A549 (cell line): ENCODE data around the gene FLRT3. TPM values are rescaled to one million over a fixed set of nuclear protein-coding genes. Genes with fewer than 3 reads are reported as not detected.
A peak's percentile ranks its signal among the peaks of the same experiment; 100 is the strongest.

Experiments used
- ATAC-seq, 2 experiments: fragments of 200-7000 bp in 1 of 2; fragments of >200 bp in 1 of 2; cut with Nextera tagmentation in 1 of 2; cut with Tn5 transposase in 1 of 2; 3 replicates each; pipeline versions ENCODE4 v1.8.0 to v1.9.1; 2018 to 2020; ENCODE audit warnings: mild to moderate bottlenecking in 1 of 2, moderate library complexity in 1 of 2
- CTCF ChIA-PET: fragments of 300-600 bp; sonication (Branson Sonifier 250); formaldehyde crosslinking; extraction: SDS; loops from one replicate; lab custom pipeline; 2021; ENCODE audit warnings: antibody characterized with exemption, inconsistent platforms; lab: Yijun Ruan, JAX
- POLR2A ChIA-PET: fragments of 350-600 bp; formaldehyde crosslinking; extraction: SDS; loops from one replicate; lab custom pipeline; 2021; ENCODE audit warnings: antibody characterized with exemption, inconsistent platforms; lab: Yijun Ruan, JAX
- DNase-seq, 2 experiments: peaks; one replicate each; pipeline versions ENCODE4 v3.0.0 to v3.0.0-alpha.2; 2011 to 2016; ENCODE audit warnings: low read depth in 1 of 2, low spot score in 1 of 2
- FAIRE-seq: peaks from 2 replicates; lab custom pipeline; 2011; peaks lifted over from hg19 to GRCh38; lab: Jason Lieb, UNC
- H3K27ac ChIP-seq, 2 experiments: fragments of >200 bp; sonication (Bioruptor Twin); formaldehyde crosslinking; 3 replicates each; pipeline ENCODE4 v1.5.1; 2016 to 2017
- H3K4me1 ChIP-seq: fragments of >200 bp; sonication (Bioruptor Twin); formaldehyde crosslinking; 3 replicates; pipeline ENCODE4 v1.6.1; 2016
- H3K4me2 ChIP-seq: fragments of >200 bp; sonication (Bioruptor Twin); formaldehyde crosslinking; 3 replicates; pipeline ENCODE4 v1.6.1; 2016
- H3K4me3 ChIP-seq: fragments of >200 bp; sonication (Bioruptor Twin); formaldehyde crosslinking; 3 replicates; pipeline ENCODE4 v1.5.1; 2016
- H3K9me3 ChIP-seq: fragments of >200 bp; sonication (Bioruptor Twin); formaldehyde crosslinking; 3 replicates; pipeline ENCODE4 v1.6.1; 2016
- CBX2 ChIP-seq: fragments of 200-600 bp; sonication (generic); IDR thresholded peaks from 2 replicates; pipeline ENCODE4 v1.6.1; 2016; ENCODE audit warnings: low read depth, mild to moderate bottlenecking, borderline replicate concordance
- CBX8 ChIP-seq: fragments of 200-600 bp; sonication (generic); IDR thresholded peaks from 2 replicates; pipeline ENCODE4 v1.6.1; 2016
- CHD2 ChIP-seq: fragments of 150-350 bp; IDR thresholded peaks from 2 replicates; pipeline ENCODE4 v1.6.1; 2014; ENCODE audit warnings: low read length; ENCODE audit not compliant: partially characterized antibody
- CHD4 ChIP-seq: fragments of 200-600 bp; sonication (generic); IDR thresholded peaks from 2 replicates; pipeline ENCODE4 v1.6.1; 2016; ENCODE audit warnings: antibody characterized with exemption, mild to moderate bottlenecking, borderline replicate concordance
- EHMT2 ChIP-seq: fragments of 200-600 bp; sonication (generic); IDR thresholded peaks from 2 replicates; pipeline ENCODE4 v1.6.1; 2016; ENCODE audit warnings: antibody characterized with exemption, low read depth, mild to moderate bottlenecking, moderate library complexity
- FOSB ChIP-seq: fragments of 250-450 bp; sonication (Bioruptor Pico); IDR thresholded peaks from 2 replicates; pipeline ENCODE4 v1.5.0; 2020; ENCODE audit warnings: mild to moderate bottlenecking, moderate library complexity
- FOXS1 ChIP-seq: fragments of 250-450 bp; sonication (Bioruptor Pico); IDR thresholded peaks from 2 replicates; pipeline ENCODE4 v1.5.0; 2020; ENCODE audit warnings: mild to moderate bottlenecking, moderate library complexity
- GATA3 ChIP-seq: IDR thresholded peaks from 2 replicates; pipeline ENCODE4 v1.6.1; 2012; ENCODE audit warnings: borderline replicate concordance
- HDAC2 ChIP-seq: fragments of 200-600 bp; sonication (generic); IDR thresholded peaks from 2 replicates; pipeline ENCODE4 v1.6.1; 2016
- HES2 ChIP-seq: fragments of >200 bp; sonication (Bioruptor Twin); formaldehyde crosslinking; IDR thresholded peaks from 2 replicates; pipeline ENCODE4 v1.6.1; 2016
- HEYL ChIP-seq: fragments of 250-450 bp; sonication (Bioruptor Pico); IDR thresholded peaks from 2 replicates; pipeline ENCODE4 v1.8.0; 2021; ENCODE audit warnings: mild to moderate bottlenecking, moderate library complexity
- HOXB13 ChIP-seq: fragments of 250-450 bp; sonication (Bioruptor Pico); IDR thresholded peaks from 2 replicates; pipeline ENCODE4 v1.5.0; 2020; ENCODE audit warnings: low read depth, mild to moderate bottlenecking, moderate library complexity
- JUN ChIP-seq, 2 experiments: fragments of >200 bp; sonication (Bioruptor Twin); formaldehyde crosslinking; IDR thresholded peaks; 2 replicates in 1 of 2; 3 replicates in 1 of 2; pipeline ENCODE4 v1.6.1; 2016 to 2017
- JUNB ChIP-seq: fragments of >200 bp; sonication (Bioruptor Twin); formaldehyde crosslinking; IDR thresholded peaks from 2 replicates; pipeline ENCODE4 v1.6.1; 2016
- KDM5A ChIP-seq: fragments of 200-600 bp; sonication (generic); IDR thresholded peaks from 2 replicates; pipeline ENCODE4 v1.6.1; 2016; ENCODE audit warnings: antibody characterized with exemption, mild to moderate bottlenecking
- MAFK ChIP-seq: fragments of 450-650 bp; IDR thresholded peaks from 2 replicates; pipeline ENCODE4 v1.6.1; 2014; ENCODE audit not compliant: partially characterized antibody
- MAZ ChIP-seq: fragments of 150-350 bp; IDR thresholded peaks from 2 replicates; pipeline ENCODE4 v1.6.1; 2014; ENCODE audit warnings: antibody characterized with exemption, low read depth, low read length, borderline replicate concordance
- MYC ChIP-seq: IDR thresholded peaks from 2 replicates; pipeline ENCODE4 v1.6.1; 2012; ENCODE audit warnings: mild to moderate bottlenecking, inconsistent platforms, low read length, improper control_type of control experiment, borderline replicate concordance
- PHF8 ChIP-seq: fragments of 200-600 bp; sonication (generic); IDR thresholded peaks from 2 replicates; pipeline ENCODE4 v1.6.1; 2016; ENCODE audit warnings: low read depth, mild to moderate bottlenecking, antibody characterized with exemption, moderate library complexity, borderline replicate concordance
- POLR2A ChIP-seq: IDR thresholded peaks from 2 replicates; pipeline ENCODE4 v1.6.1; 2012; ENCODE audit warnings: mild to moderate bottlenecking, low read length
- RCOR1 ChIP-seq: fragments of 150-350 bp; IDR thresholded peaks from 2 replicates; pipeline ENCODE4 v1.6.1; 2014; ENCODE audit warnings: antibody characterized with exemption, low read length, low read depth
- RFX5 ChIP-seq: fragments of 450-650 bp; IDR thresholded peaks from 2 replicates; pipeline ENCODE4 v1.7.1; 2014; ENCODE audit warnings: antibody characterized with exemption, mild to moderate bottlenecking, moderate library complexity
- TFCP2L1 ChIP-seq: fragments of 250-450 bp; sonication (Bioruptor Pico); IDR thresholded peaks from 2 replicates; pipeline ENCODE4 v1.5.0; 2021; ENCODE audit warnings: mild to moderate bottlenecking
- TP53 ChIP-seq: fragments of 250-450 bp; sonication (Bioruptor Pico); IDR thresholded peaks from 2 replicates; pipeline ENCODE4 v1.5.0; 2021; ENCODE audit warnings: mild to moderate bottlenecking, moderate library complexity
- ZFP36 ChIP-seq: fragments of 450-650 bp; IDR thresholded peaks from 2 replicates; pipeline ENCODE4 v1.6.1; 2014; ENCODE audit warnings: borderline replicate concordance; ENCODE audit not compliant: partially characterized antibody
- ZNF302 ChIP-seq: fragments of 250-450 bp; sonication (Bioruptor Pico); IDR thresholded peaks from 2 replicates; pipeline ENCODE4 v1.9.0; 2021; ENCODE audit warnings: inconsistent platforms, mild to moderate bottlenecking, moderate library complexity
- ZSCAN20 ChIP-seq: fragments of 250-450 bp; sonication (Bioruptor Pico); IDR thresholded peaks from 2 replicates; pipeline ENCODE4 v1.8.0; 2022; ENCODE audit warnings: mild to moderate bottlenecking, moderate library complexity
- WGBS: methylation state at CpG from one replicate; pipeline ENCODE4 v1.1.6; 2017; ENCODE audit errors: missing lambda C conversion rate; 5-methylcytosine and 5-hydroxymethylcytosine counted together
- polyA plus RNA-seq, 4 experiments: library from polyadenylated mRNA; depleted of rRNA in 3 of 4; stranded (reverse); fragments of >200 nt; fragmentation: RNase III in 1 of 4; extraction: RNeasy Plus Mini Kit Qiagen cat#74134 plus additional on column Dnase treatment in 1 of 4; gene quantifications; 2 replicates in 3 of 4; 3 replicates in 1 of 4; pipeline ENCODE4 v1.2.3, GENCODE V29; 2011 to 2017
- TF ChIP-seq, protein P1 (sequence below): fragments of >200 bp; sonication (Bioruptor Twin); formaldehyde crosslinking; IDR thresholded peaks from 3 replicates; pipeline ENCODE4 v1.5.1; 2016
- TF ChIP-seq, protein P2 (sequence below): IDR thresholded peaks from 2 replicates; pipeline ENCODE4 v1.6.1; 2012; ENCODE audit warnings: low read depth, borderline replicate concordance

Gene FLRT3
- polyA plus RNA-seq, 2 of the 4 experiments (the other 2 are of a cell fraction): 3.4 to 28.7 TPM

GRCh38 chr20:14378326-14378725, 40.9 kb upstream of the FLRT3 start:
- H3K27ac ChIP-seq: no peak overlapping the region
- ChIA-PET POLR2A (no interaction called here), CTCF (interaction anchor here (1.7 kb wide), 1 partner anchor 10 kb away, joined by 4 read pairs; no protein-coding TSS in a partner anchor)
- H3K9me3 ChIP-seq: no peaks in the 10 kb centered on the region
- DNase-seq (no peak), FAIRE-seq (no peak), ATAC-seq (no peak)
- no peak overlapping the region for H3K4me2 ChIP-seq
- no peak overlapping the region for H3K4me3 ChIP-seq
- H3K4me1 ChIP-seq: no peaks in the 10 kb centered on the region
- TF ChIP-seq CBX2 (no peak), GATA3 (no peak), HEYL (CRISPR knock-in tag) (no peak), FOSB (CRISPR knock-in tag) (no peak), CHD2 (no peak), MAFK (no peak), CBX8 (no peak), HES2 (no peak), RFX5 (no peak), HOXB13 (no peak), TP53 (no peak), HDAC2 (no peak), EHMT2 (no peak), JUN (IDR thresholded peaks at IDR 0.05) (no peak), ZFP36 (no peak), JUNB (no peak), ZNF302 (CRISPR knock-in tag) (no peak), TFCP2L1 (CRISPR knock-in tag) (no peak)
- TF ChIP-seq, protein P1, sequence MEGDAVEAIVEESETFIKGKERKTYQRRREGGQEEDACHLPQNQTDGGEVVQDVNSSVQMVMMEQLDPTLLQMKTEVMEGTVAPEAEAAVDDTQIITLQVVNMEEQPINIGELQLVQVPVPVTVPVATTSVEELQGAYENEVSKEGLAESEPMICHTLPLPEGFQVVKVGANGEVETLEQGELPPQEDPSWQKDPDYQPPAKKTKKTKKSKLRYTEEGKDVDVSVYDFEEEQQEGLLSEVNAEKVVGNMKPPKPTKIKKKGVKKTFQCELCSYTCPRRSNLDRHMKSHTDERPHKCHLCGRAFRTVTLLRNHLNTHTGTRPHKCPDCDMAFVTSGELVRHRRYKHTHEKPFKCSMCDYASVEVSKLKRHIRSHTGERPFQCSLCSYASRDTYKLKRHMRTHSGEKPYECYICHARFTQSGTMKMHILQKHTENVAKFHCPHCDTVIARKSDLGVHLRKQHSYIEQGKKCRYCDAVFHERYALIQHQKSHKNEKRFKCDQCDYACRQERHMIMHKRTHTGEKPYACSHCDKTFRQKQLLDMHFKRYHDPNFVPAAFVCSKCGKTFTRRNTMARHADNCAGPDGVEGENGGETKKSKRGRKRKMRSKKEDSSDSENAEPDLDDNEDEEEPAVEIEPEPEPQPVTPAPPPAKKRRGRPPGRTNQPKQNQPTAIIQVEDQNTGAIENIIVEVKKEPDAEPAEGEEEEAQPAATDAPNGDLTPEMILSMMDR: no peak
- TF ChIP-seq, protein P2, sequence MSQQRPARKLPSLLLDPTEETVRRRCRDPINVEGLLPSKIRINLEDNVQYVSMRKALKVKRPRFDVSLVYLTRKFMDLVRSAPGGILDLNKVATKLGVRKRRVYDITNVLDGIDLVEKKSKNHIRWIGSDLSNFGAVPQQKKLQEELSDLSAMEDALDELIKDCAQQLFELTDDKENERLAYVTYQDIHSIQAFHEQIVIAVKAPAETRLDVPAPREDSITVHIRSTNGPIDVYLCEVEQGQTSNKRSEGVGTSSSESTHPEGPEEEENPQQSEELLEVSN: no peak

GRCh38 chr20:14375416-14375985, 38.1 kb upstream of the FLRT3 start:
- Histone ChIP-seq H3K4me3 (no peak overlapping the region), H3K4me2 (no peak overlapping the region), H3K27ac (no peak overlapping the region), H3K9me3 (no peaks in the 10 kb centered on the region), H3K4me1 (no peaks in the 10 kb centered on the region)
- DNase-seq: no peak
- 79% methylated on average over 4 of the region's 4 CpGs for WGBS
- CTCF ChIA-PET: interaction anchor here (1.1 kb wide), 1 partner anchor 18 kb away, joined by 4 read pairs; no protein-coding TSS in a partner anchor
- TF ChIP-seq ZNF302 (CRISPR knock-in tag): no peak
- TF ChIP-seq POLR2A: no peak
- TF ChIP-seq MYC: no peak
- no peak for TF ChIP-seq JUN (IDR thresholded peaks at IDR 0.05)
- TF ChIP-seq FOSB (CRISPR knock-in tag): no peak
- no peak for TF ChIP-seq RCOR1
- TF ChIP-seq, protein P1: no peak
- TF ChIP-seq HDAC2: no peak
- no peak for TF ChIP-seq PHF8
- no peak for TF ChIP-seq MAZ
- no peak for TF ChIP-seq ZSCAN20 (CRISPR knock-in tag)
- no peak for TF ChIP-seq KDM5A
- no peak for TF ChIP-seq FOXS1 (CRISPR knock-in tag)
- TF ChIP-seq CHD4: no peak
- TF ChIP-seq HOXB13: no peak
- FAIRE-seq: peak; percentile 28
- POLR2A ChIA-PET: no interaction called here
- ATAC-seq: no peak
